GM23338 (cell line): Measurements from ENCODE around the gene GSN. TPM values are rescaled to one million over a fixed set of nuclear protein-coding genes. Genes with fewer than 3 reads are reported as not detected.

Experiments used
- ATAC-seq: fragments of 200-7000 bp; cut with Tn5 transposase; 3 replicates; pipeline ENCODE4 v1.9.1; 2020
- DNase-seq: peaks from one replicate; pipeline ENCODE4 v3.0.0-alpha.2; 2015; ENCODE audit warnings: low spot score
- H2AFZ ChIP-seq: fragments of 200-600 bp; sonication (generic); 2 replicates; pipeline ENCODE4 v1.8.0; 2016; ENCODE audit warnings: antibody characterized with exemption, mild to moderate bottlenecking, moderate library complexity
- H3F3A ChIP-seq: fragments of 200-600 bp; sonication (generic); replicated peaks from 2 replicates; pipeline ENCODE4 v1.8.0; 2017; ENCODE audit warnings: antibody characterized with exemption, mixed run types, low read depth
- H3K27ac ChIP-seq: fragments of 200-600 bp; sonication (generic); 2 replicates; pipeline ENCODE4 v1.6.1; 2016; ENCODE audit warnings: low read depth
- H3K27me3 ChIP-seq: fragments of 200-600 bp; sonication (generic); 2 replicates; pipeline ENCODE4 v1.8.0; 2016; ENCODE audit warnings: mild to moderate bottlenecking, mixed run types, moderate library complexity; ENCODE audit not compliant: insufficient read depth
- H3K36me3 ChIP-seq: fragments of 200-600 bp; sonication (generic); 2 replicates; pipeline ENCODE4 v1.8.0; 2016; ENCODE audit warnings: mild to moderate bottlenecking; ENCODE audit not compliant: insufficient read depth
- H3K4me1 ChIP-seq: fragments of 200-600 bp; sonication (generic); 2 replicates; pipeline ENCODE4 v1.8.0; 2016; ENCODE audit warnings: mild to moderate bottlenecking, moderate library complexity; ENCODE audit not compliant: insufficient read depth
- H3K4me2 ChIP-seq: fragments of 200-600 bp; sonication (generic); 2 replicates; pipeline ENCODE4 v1.7.1; 2017; ENCODE audit warnings: mixed run types
- H3K4me3 ChIP-seq: fragments of 200-600 bp; sonication (generic); 2 replicates; pipeline ENCODE4 v1.6.1; 2016; ENCODE audit warnings: mixed run types
- H3K79me2 ChIP-seq: fragments of 200-600 bp; sonication (generic); replicated peaks from 2 replicates; pipeline ENCODE4 v1.8.0; 2017; ENCODE audit warnings: mild to moderate bottlenecking; ENCODE audit not compliant: insufficient read depth
- H3K9me2 ChIP-seq: fragments of 200-600 bp; sonication (generic); 2 replicates; pipeline ENCODE4 v1.8.0; 2017; ENCODE audit not compliant: insufficient read depth
- H4K20me1 ChIP-seq: fragments of 200-600 bp; sonication (generic); replicated peaks from 2 replicates; pipeline ENCODE4 v1.8.0; 2017; ENCODE audit warnings: mild to moderate bottlenecking; ENCODE audit not compliant: insufficient read depth
- H3K27ac Mint-ChIP-seq: 2 replicates; pipeline ENCODE4 v1.8.0; 2020; ENCODE audit warnings: inconsistent platforms, mild to moderate bottlenecking, moderate library complexity, mixed read lengths
- H3K27me3 Mint-ChIP-seq: 3 replicates; pipeline ENCODE4 v1.8.0; 2022; ENCODE audit warnings: low read depth, mild to moderate bottlenecking, moderate library complexity, mixed read lengths, inconsistent platforms; ENCODE audit not compliant: insufficient read depth, poor library complexity
- H3K36me3 Mint-ChIP-seq: 3 replicates; pipeline ENCODE4 v1.8.0; 2021; ENCODE audit warnings: low read depth, mild to moderate bottlenecking, inconsistent platforms, moderate library complexity, mixed read lengths
- H3K4me1 Mint-ChIP-seq: 3 replicates; pipeline ENCODE4 v1.8.0; 2020; ENCODE audit warnings: mild to moderate bottlenecking, inconsistent platforms, mixed read lengths
- H3K4me3 Mint-ChIP-seq: 3 replicates; pipeline ENCODE4 v1.8.0; 2021; ENCODE audit warnings: moderate library complexity, mild to moderate bottlenecking, inconsistent platforms, mixed read lengths
- H3K9me3 Mint-ChIP-seq: 3 replicates; pipeline ENCODE4 v1.8.0; 2020; ENCODE audit warnings: moderate library complexity, mild to moderate bottlenecking, inconsistent platforms, mixed read lengths
- CREB1 ChIP-seq: fragments of 250-450 bp; sonication (Bioruptor Pico); IDR thresholded peaks from 2 replicates; pipeline ENCODE4 v1.5.0; 2020; ENCODE audit warnings: low read depth, mild to moderate bottlenecking, moderate library complexity
- CTCF ChIP-seq, 2 experiments: fragments of 200-600 bp in 1 of 2; sonication (generic) in 1 of 2; conservative IDR thresholded peaks; 2 replicates each; pipeline versions ENCODE4 v1.5.1 to v1.6.1; 2016 to 2017; ENCODE audit warnings: antibody characterized with exemption in 2 of 2, low read depth in 2 of 2, mild to moderate bottlenecking in 2 of 2, moderate library complexity in 1 of 2
- ETS1 ChIP-seq: IDR thresholded peaks from 2 replicates; pipeline ENCODE4 v1.6.1; 2016; ENCODE audit warnings: antibody characterized with exemption
- EZH2 ChIP-seq: fragments of 200-600 bp; sonication (generic); IDR thresholded peaks from one replicate; pipeline ENCODE4 v1.8.0; 2017; ENCODE audit warnings: antibody characterized with exemption, mild to moderate bottlenecking, low read depth; ENCODE audit not compliant: unreplicated experiment
- EZH2phosphoT487 ChIP-seq: fragments of 200-600 bp; sonication (generic); IDR thresholded peaks from one replicate; pipeline ENCODE4 v1.8.1; 2018; ENCODE audit warnings: antibody characterized with exemption; ENCODE audit not compliant: unreplicated experiment
- JUNB ChIP-seq: IDR thresholded peaks from one replicate; pipeline ENCODE4 v1.6.1; 2016; ENCODE audit warnings: antibody characterized with exemption; ENCODE audit not compliant: unreplicated experiment
- NANOG ChIP-seq: IDR thresholded peaks from 2 replicates; pipeline ENCODE4 v1.6.1; 2016; ENCODE audit warnings: antibody characterized with exemption, borderline replicate concordance
- POLR2AphosphoS5 ChIP-seq: IDR thresholded peaks from 2 replicates; pipeline ENCODE4 v1.6.1; 2016; ENCODE audit warnings: antibody characterized with exemption, low read depth
- REST ChIP-seq: IDR thresholded peaks from one replicate; pipeline ENCODE4 v1.6.1; 2018; ENCODE audit warnings: antibody characterized with exemption; ENCODE audit not compliant: unreplicated experiment
- STAT1 ChIP-seq: IDR thresholded peaks from one replicate; pipeline ENCODE4 v1.6.1; 2016; ENCODE audit warnings: antibody characterized with exemption; ENCODE audit not compliant: unreplicated experiment
- ZNF114 ChIP-seq: fragments of 250-450 bp; sonication (Bioruptor Pico); IDR thresholded peaks from 2 replicates; pipeline ENCODE4 v1.5.0; 2020; ENCODE audit warnings: mild to moderate bottlenecking, moderate library complexity
- ZNF331 ChIP-seq: fragments of 250-450 bp; sonication (Bioruptor Pico); IDR thresholded peaks from 2 replicates; pipeline ENCODE4 v1.5.0; 2020; ENCODE audit warnings: low read depth, mild to moderate bottlenecking, moderate library complexity
- ZNF462 ChIP-seq: fragments of 250-450 bp; sonication (Bioruptor Pico); IDR thresholded peaks from 2 replicates; pipeline ENCODE4 v1.5.0; 2020; ENCODE audit warnings: mild to moderate bottlenecking, moderate library complexity
- polyA plus RNA-seq: library from polyadenylated mRNA; unstranded; fragments of >200 nt; fragmentation: Nextera tagmentation; extraction: Ambion mirVana; gene quantifications from 2 replicates; pipeline ENCODE4 v1.2.1, GENCODE V29; 2016
- total RNA-seq: library from RNA; depleted of rRNA; stranded (reverse); fragments of >200 nt; shearing (Covaris generic); gene quantifications from 2 replicates; pipeline ENCODE4 v1.2.3, GENCODE V29; 2014

Gene GSN
- total and polyA plus RNA-seq, 2 experiments from 2014 or later = 30.2 to 85.7 TPM

- Histone ChIP-seq H3K4me3 (no peak overlapping the region), H3K27me3 (peaks cover 15% of the 10 kb centered on the region), H3K27ac (no peak overlapping the region), H3K79me2 (no peaks in the 10 kb centered on the region), H3F3A (no peaks in the 10 kb centered on the region), H4K20me1 (no peaks in the 10 kb centered on the region), H3K4me1 (peaks cover 7% of the 10 kb centered on the region), H3K4me2 (no peak overlapping the region), H3K36me3 (no peaks in the 10 kb centered on the region), H2AFZ (no peak overlapping the region), H3K9me2 (no peaks in the 10 kb centered on the region)
- Mint-ChIP-seq H3K9me3 (no peaks in the 10 kb centered on the region), H3K27me3 (peaks cover 8% of the 10 kb centered on the region), H3K4me1 (peaks cover 8% of the 10 kb centered on the region), H3K36me3 (peaks cover 8% of the 10 kb centered on the region), H3K27ac (no peak overlapping the region), H3K4me3 (no peak overlapping the region)
- ATAC-seq (peak; percentile 38; the same call in 2 of the 3 replicates), DNase-seq (no peak)
- TF ChIP-seq NANOG (no peak), ZNF114 (CRISPR knock-in tag) (no peak), ZNF462 (CRISPR knock-in tag) (no peak), POLR2AphosphoS5 (no peak), CREB1 (CRISPR knock-in tag) (no peak), ZNF331 (CRISPR knock-in tag) (no peak), EZH2 (no peak), REST (no peak), EZH2phosphoT487 (no peak), JUNB (no peak), ETS1 (no peak), CTCF (conservative IDR thresholded peaks at IDR 0.05; ENCODE audit: low read depth in 2 of 2) (no peak), STAT1 (no peak)
Measured at GRCh38 chr9:121305269-121305994, 37.5 kb downstream of the GSN start.
